ENCODE data around the gene KDM4C.
"Not testable (repeated sequence)": the region's sequence is repeated elsewhere in the genome, so short reads cannot be mapped to it uniquely, and the experiment has no call there.

GRCh38 chr9:6715153-6715754, 42.5 kb upstream of the KDM4C start:
- not testable (repeated sequence) for TF ChIP-seq CTCF (IDR thresholded peaks at IDR 0.05); REST (IDR thresholded peaks at IDR 0.05; ENCODE audit: insufficient read depth in 1 of 2, low read depth in 2 of 2, low read length in 1 of 2)
